LHCN-M2 (cell line): Measurements from ENCODE around the gene DGKH. TPM values are rescaled to one million over a fixed set of nuclear protein-coding genes. Genes with fewer than 3 reads are reported as not detected.
"Not testable (repeated sequence)": the region's sequence is repeated elsewhere in the genome, so short reads cannot be mapped to it uniquely, and the experiment has no call there.

Source experiments
- DNase-seq: peaks from one replicate; pipeline ENCODE4 v3.0.0-alpha.2; 2012; ENCODE audit warnings: low read depth
- total RNA-seq: library from RNA; depleted of rRNA; stranded (reverse); fragments of >200 nt; gene quantifications from 2 replicates; pipeline ENCODE4 v1.2.3, GENCODE V29; 2014

DGKH gene
- total RNA-seq, 1 experiment from 2014 or later, result 4.8 TPM

DNA sequence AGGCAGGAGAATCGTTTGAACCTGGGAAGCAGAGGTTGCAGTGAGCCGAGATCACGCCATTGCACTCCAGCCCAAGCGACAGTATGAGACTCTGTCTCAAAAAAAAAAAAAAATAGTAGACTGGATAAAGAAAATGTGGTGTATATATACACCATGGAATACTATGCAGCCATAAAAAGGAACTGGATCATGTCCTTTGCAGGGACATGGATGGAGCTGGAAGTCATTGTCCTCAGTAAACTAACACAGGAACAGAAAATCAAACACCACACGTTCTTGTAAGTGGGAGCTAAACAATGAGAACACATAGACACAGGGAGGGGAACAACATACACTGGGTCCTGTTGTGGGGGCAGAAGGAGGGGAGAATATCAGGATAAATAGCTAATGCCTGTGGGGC lies 178.3 kb downstream of the DGKH start:
- not testable (repeated sequence) for DNase-seq

DNA sequence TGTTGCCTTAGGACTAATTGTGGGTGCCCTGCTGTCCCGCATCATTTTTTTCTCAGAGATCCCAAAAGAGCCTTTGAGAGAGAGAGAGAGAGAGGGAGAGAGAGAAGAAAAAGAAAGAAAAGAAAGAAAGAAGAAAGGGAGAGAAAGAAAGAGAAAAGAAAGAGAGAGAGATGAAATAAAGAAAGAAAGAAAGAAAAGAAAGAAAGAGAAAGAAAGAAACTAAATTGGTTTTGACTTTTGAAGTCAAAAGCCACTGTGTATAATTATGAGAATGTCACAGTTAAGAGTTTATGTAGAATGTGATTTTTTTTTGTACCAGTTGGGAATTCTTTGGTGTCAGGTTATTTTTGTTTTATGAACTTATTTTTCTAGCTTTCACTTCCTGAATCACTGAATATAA lies 180.1 kb downstream of the DGKH start:
- no peak for DNase-seq

DNA sequence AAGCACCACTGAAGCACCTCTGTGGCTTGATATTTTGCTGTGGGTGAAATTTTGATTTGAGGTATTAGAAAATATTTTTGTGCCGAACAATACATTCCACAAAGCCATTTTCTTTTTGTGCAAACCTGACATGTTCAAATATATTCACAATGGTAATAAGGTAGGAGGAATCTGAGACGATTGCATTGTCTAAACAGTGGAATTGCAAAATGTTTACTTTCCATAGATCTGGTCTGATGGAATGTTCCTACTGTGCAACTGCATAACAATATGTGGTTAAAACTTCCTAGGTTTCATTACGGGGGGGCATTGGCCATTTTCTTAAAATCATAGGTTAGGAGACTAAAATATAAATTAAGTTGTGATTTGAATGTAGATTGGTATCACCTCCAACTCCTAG lies 180.8 kb downstream of the DGKH start:
- DNase-seq, result no peak

DNA sequence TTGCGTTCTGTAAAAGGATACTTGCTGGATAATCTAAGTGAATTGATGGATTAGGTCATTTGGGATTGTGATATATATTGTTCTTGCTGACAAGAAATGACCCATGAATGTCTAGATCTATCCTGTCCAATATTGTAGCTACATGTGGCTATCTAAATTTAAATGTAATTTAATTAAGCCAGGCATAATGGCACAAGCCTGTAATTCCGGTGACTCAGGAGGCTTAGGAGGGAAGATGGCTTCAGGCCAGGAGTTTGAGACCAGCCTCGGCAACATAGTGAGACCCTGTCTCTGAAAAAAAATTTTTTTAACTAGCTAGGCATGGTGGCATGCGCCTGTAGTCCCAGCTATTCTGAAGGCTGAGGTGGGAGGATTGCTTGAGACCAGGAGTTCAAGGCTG lies 184.2 kb downstream of the DGKH start:
- no peak for DNase-seq

DNA sequence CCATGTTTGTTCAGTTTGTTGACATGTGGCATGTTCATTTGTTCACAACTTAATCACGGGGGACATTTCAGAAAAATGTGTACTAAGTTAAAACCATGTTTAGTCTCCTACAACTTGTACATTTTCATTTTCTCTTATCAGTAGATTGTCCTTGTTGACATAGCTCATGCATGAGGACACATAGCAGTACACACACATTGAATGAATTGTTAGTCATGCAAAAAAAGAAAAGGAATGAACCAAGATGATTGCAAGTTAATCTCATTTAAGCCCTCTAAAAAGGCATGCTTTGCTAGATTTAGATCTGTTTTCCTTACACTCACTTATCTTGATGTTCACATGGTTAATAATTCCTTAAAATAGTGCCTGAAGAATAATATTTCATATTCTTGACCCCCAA lies 185.3 kb downstream of the DGKH start:
- no peak for DNase-seq

DNA sequence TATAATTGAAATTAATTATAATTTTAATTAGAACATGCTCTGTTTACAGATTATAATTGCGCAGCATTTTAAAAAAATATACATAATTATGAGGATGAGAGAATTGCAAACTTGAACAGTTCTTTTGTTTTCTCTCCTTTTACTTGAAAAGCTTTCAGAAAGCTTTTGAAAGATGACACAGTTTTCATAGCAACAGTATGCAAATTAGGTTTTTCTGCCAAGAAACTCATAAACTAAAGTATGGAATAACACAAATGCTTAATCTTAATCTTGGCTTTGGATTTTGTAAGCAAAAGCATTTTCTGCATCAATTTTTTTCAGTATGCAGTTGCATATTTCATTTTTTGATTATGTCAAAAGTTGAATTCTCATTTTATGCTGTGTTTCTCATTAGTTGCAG lies 190.7 kb downstream of the DGKH start:
- DNase-seq, result no peak

DNA sequence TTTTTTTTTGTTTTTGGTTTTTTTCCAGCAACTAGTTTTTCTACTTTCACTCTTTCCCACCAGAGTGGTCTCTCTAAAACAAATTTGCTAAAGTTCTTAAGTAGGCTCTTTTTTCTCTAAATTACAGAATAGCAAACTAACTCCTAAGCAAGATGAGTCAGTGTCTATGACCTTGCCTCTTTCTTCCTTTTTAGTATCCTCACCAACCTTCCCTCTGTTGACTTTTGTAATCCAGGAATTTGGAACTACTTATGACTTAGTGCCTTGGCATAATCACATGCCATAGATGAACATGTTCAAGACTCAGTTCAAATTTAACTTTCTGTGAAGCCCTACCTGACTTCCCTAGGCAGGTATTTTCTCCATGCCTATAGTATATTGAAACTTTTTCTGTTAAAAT lies 191.2 kb downstream of the DGKH start:
- DNase-seq, result peak; percentile 15

DNA sequence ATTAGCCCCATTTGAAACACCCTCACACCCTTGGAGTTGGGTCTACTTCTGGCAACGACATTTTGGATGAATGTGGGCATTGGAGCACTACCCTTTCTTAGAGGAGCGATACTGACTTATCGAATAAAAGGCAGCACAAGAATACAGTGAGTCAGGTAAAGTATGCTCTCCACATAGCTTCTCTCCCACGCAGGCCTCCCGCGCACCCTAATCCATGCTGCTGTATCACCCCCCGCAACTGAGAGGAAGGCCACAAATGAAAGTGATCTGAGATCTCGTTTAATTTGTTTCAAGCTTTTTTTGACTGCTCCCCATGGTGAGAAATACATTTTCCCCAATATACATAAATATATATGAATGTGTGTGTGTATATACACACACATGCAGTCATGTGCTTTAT lies 198.1 kb downstream of the DGKH start:
- no peak for DNase-seq

DNA sequence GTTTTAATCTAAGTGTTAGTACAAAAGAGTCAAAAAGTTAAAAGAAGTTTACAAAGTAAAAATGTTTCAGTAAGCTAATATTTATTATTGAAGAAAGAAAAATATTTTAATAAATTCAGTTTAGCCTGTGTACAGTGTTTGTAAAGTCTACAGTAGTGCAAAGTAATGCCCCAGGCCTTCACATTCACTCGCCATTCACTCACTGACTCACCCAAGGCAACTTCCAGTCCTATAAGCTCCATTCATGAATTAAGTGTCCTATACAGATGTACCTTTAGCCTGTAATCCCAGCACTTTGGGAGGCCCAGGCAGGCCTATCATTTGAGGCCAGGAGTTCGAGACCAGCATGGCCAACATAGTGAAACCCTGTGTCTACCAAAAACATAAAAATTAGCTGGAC lies 199.4 kb downstream of the DGKH start:
- no peak for DNase-seq

DNA sequence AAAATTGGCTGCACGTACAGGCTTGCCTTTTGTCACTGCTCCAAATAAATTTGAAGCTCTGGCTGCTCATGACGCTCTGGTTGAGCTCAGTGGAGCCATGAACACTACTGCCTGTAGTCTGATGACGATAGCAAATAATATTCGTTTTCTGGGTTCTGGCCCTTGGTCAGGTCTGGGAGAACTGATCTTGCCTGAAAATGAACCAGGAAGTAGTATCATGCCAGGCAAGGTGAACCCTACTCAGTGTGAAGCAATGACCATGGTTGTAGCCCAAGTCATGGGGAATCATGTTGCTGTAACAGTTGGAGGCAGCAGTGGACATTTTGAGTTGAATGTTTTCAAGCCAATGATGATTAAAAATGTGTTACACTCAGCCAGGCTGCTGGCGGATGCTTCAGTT lies 207.4 kb downstream of the DGKH start:
- DNase-seq, result no peak

DNA sequence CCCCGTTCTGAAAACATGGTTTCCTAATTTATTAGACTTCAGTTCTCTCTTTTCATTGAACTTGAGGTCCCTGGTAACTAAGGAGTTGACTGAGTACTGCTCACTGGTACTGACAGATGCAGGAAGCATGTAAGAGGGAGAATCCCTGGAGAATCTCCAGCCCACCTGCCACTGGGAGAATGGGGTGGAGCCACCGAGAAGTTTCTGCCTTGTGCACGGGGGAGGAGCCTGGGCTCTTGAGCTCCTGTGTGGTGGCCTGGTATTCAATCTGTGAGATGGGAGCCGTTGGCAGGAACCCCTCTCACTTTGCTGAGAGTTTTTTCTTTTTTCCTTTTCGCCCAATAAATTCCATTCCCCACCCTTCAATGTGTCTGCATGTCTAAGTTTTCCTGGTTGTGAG lies 210.3 kb downstream of the DGKH start:
- no peak for DNase-seq

DNA sequence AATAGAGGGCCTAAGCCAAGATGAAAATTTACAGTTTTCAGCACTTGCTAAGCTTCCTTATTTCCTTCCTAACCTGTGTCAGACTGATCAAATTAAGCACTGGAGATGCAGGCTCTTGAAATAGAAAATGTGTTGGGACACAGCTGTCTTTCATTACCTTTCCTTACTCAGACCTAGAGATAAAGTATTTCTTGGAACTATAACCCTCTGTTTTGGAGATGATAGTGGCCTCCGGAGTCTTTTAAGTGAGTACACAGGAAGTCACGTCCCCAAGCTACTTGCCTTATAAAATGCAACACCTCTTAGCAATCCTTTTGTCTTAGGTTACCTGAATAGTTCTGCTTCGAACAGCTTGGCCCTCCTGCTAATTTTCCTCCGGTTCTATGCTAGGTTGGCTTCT lies 211.1 kb downstream of the DGKH start:
- DNase-seq, result no peak

DNA sequence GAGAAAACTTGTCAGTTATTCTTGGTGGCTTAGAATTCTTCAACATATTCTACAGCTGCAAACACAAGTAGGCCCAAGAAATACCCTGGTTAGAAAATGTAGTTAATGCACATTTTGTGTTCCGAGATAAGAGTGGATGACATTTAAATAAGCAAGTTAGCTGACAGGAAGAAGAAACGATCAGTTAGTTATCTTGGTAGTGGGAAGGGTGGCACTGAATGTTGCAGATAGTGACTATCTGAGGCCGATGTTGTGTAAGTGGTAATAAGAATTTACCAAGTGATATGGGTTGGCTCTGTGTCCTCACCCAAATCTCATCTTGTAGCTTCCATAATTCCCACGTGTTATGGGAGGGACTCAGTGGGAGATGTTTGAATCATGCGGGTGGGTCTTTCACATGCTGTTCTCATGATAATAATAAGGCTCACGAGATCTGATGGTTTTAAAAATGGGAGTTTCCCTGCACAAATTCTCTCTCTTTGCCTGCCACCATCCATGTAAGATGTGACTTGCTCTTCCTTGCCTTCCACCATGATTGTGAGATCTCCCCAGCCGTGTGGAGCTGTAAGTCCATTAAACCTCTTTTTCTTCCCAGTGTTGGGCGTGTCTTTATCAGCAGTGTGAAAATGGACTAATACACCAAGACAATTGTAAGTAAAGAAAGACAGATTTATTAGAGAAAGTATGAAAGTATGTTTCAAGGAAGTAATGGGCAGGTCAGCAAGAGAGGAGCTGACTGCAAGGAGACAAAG lies 212.6 kb downstream of the DGKH start:
- DNase-seq, result no peak

DNA sequence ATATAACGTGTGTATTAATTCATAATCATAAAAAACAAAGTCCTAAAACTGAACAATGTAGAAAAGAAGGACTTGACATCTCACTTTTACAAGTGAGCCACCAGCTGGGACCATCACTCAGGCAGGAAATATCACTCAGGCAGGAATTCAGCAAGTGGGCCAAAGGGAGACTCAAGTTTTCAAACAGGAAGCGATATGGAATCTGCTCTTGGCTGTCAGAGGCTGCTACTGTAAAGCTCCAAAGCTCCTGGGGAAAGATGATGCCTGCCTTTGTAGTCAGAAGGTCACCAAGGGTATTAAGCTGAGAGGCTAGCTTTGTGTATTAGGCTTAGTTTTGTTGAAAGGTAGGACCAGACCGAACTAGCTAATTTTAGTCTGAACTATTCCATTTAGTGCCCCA lies 218.0 kb downstream of the DGKH start:
- peak; percentile 72 for DNase-seq

DNA sequence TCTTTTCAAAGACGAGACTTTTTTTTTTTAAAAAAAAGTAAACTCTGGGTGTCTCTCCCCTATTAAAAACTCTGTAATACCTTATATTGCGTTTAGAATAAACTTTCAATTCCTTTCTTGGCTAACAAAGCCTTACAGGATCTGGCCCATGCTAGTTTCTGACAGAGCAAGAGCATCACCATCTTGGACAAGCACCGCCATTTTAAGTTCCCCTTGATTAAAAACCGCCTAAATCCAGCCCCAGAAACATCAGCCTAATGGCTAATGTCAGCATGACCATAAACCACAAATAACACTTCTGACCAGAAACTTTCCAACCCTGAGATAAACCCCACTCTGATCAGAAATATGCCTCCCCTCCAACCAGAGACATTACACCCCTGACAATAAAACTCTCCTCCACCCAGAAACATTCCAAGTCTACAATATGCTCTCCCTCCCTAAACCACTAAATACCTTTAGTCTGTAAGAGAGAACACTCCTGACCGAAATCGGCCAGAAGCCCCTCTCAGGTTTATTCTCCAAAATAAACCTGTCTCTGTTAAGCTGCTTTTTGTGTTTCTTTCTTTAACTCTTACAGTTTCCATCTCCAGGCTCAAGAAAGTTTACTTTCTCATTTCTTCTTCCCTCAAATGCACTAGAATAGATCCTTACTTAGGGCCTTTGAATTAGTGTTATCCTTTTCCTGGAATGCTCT lies 221.9 kb downstream of the DGKH start:
- DNase-seq, result no peak

DNA sequence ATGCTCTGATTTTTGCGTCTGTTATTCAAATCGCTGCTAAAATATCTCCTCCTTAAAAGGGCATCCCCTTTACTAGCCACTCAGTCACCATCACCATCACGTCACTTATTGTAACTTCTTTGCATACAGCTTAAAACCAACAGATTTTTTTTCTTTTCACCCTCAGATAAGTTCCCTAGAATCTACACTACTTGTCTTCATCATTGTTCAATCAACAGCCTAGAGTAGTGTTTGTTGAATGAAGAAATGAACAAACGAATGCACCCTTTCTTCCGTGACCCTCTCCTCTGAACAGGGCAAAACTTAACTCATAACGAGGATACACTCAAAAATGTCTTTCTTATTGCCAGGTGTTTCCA lies 222.4 kb downstream of the DGKH start:
- DNase-seq, result no peak

DNA sequence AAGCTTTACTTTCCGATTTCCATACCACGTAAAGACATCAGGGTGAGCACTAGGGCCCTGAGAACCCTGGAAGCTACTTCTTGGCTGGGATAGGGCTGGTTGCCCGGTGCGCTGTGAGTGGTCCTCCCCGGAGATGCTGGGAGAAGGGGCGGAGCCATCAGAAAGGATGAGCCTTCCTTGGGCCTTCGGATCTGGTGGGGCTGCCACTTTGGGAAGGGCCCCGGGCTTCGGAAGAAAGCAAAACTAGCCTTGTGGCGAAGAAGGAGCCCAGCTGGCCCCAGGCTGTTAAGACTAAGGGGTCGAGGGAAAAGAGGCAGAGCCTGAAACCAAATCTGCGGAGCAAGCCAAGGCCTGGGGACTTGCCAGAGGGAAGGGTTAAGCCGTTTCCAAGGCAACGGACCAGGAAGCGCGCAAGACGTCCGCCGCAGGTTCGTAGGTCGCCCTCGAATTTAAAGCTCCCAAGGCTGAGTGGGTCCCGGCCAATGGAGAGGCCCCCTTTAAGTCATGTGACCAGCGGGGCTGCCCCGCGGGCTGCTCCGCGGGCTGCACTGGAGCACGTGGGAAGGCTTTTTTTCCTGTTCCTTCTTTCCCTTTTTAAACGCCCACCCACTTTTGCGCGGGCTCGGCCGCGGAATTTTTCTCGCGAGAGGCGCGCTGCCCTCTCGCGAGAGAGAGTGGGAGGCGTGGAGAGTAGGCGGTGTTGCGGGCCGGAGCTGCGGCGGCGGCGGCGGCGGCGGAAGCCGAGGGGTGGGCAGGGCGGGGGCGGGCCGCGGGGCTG lies 223.1 kb downstream of the DGKH start:
- peak; percentile 98 for DNase-seq

DNA sequence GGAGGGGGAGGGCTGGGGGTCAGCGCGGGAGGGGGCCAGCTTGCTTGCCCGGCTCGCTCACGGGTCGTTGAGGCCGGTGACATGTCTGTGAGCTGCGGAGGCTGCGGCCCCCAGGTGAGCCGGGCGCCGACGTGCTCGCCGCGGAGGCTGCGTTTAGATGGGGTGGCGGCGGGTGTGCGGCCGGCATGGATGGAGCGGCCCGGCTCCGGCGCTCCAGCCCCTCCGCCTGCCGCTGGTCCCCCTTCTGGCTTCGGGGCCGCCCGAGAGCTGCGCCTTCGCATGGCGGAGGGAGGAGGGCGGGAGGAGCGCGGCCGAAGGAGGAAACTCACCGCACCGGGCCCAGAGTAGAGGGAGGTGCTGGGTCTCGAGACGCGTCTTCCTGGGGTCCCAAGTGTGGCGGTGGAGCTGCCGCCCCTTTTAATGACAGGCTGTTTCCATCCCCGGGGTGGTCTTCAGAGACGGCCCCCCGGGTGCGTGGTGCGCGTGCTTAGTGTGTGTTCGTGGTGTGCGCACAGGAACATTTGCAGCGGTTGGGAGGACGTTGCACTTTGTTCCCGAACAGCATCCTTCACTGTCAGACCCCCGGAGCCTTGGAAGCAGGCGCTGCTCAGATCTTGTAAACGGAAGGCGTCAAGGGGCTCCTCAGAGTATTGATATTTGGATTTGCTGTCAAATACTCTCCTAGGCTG lies 223.8 kb downstream of the DGKH start, which contains the start of gene AKAP11:
Gene AKAP11, plus strand, starts transcription at position 38 of the 689 bp plus-strand sequence. CDS start 14,197 bp downstream, outside the sequence.
- DNase-seq, result peak; percentile 43

DNA sequence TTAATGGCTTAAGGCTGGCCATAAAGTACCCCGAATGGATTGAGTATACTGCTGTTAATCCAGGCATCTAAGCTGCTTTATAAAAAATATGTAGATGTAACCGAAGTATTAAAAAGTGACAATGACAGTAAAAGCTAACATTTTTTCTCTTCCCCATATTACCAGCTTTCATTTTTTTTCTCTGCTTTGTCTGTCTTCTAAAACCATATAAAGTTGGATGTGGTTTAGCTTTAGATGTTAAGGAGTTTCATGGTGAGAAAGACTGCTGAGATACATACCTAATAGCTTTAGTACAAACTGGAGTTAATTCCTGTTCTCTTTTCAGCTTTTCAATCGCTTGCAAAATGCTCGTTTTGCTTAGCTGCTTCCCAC lies 224.3 kb downstream of the DGKH start:
- DNase-seq, result no peak

DNA sequence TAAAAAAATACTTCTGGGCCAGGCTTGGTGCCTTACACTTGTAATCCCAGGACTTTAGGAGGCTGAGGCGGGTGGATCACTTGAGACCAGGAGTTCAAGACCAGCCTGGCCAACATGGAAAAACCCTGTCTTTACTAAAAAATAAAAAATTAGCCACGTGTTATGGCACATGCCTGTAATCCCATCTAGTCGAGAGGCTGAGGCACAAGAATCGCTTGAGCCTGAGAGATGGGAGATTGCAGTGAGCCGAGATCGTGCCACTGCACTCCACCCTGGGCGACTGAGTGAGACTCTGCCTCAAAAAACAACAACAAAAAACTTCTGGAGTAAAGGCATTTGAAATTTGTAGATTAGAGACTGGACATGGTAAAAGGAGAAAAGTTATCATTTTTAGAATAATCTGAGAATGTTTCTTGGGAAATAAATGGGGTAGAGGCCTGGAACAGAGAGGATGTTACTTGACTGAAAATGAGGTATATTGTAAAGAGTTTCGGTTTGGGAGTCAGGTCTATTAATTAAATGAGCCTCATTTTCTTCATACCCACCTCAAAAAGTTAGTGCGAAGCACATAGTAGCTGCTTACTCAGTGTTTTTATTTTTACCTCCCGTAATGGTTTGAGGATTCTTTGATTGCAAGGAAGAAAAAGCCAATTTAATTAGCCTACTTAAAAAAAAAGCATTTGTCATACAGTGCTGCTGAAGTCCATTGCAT lies 226.1 kb downstream of the DGKH start:
- DNase-seq, result no peak

DNA sequence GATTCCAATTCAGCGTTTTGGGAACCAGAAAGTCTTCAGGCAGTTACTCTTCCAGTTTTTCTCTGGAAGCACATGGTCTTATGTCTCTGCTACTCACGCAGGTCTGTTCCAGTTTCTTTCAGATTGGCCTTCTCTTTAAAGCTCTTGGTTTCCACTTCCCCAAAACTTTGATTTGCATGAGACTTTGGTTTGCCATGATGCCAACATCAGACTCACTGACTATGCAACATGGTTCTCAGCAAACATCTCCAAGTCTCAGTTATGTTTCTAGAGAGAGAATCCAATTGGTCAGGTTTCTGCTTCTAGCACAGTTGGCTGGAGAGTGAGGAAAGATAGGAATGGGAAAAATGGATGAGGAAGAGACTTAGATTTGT lies 226.6 kb downstream of the DGKH start:
- DNase-seq, result no peak
